ENCODE data around the gene ACBD4. TPM values are rescaled to one million over a fixed set of nuclear protein-coding genes. Genes with fewer than 3 reads are reported as not detected.

Gene ACBD4
- total RNA-seq, 2 experiments from 2014 or later: 14.8 to 24.0 TPM

DNA sequence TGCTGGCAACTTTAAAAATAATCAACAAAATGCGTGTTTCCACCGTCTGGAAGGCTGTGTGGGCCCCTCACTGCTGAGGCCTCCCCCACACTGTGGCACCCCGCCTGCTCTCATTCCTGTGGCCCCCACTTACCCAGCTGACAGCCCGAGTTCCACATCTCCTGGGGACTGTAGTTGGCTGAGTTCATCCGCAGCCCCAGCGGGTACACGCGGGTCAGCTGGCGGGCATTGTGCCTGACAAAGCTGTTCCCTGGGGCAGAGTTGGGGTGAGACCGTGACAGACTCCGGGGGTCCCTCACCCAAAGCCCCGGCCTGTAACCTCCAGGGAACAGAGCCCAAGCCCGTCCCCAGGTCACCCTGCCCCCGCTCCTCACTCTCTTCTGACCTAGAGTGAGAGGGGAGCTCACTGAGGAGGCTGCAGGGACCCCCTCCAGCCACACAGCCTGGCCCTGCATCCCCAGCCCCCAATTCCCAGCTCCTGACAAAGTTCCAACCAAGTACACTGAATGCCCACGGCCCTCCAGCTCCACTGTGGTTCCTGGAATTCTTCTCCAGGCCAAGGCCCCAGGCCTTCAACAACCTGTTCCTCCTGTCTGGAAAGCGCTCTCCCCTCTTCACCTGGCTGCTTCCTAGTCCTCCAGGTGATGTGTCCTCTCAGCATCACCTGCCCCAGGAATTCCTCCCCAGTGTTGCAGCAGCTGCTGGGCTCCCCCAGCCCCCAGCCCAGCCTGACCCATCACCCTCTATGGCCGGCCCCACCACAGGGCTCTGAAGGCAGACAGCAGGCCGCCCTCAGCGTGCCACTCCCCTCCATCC lies 21.2 kb upstream of the ACBD4 start:
- Histone ChIP-seq H3K27ac (ENCODE audit: low read depth, low read length, poor library complexity, severe bottlenecking) (no peak overlapping the region), H3K4me3 (ENCODE audit: low read depth, low read length, poor library complexity, severe bottlenecking) (no peak overlapping the region), H3K9me2 (ENCODE audit: insufficient read depth, low read length) (no peaks in the 10 kb centered on the region), H3K36me3 (ENCODE audit: insufficient read depth, low read length) (peaks cover 1% of the 10 kb centered on the region; the same call in 1 of the 2 replicates), H2AFZ (ENCODE audit: low read length) (no peak overlapping the region), H4K20me1 (ENCODE audit: insufficient read depth, low read length) (no peaks in the 10 kb centered on the region), H3K4me2 (ENCODE audit: low read length) (no peak overlapping the region), H3K79me2 (ENCODE audit: insufficient read depth, low read depth, low read length) (no peaks in the 10 kb centered on the region), H3K4me1 (ENCODE audit: insufficient read depth, low read length, poor library complexity, severe bottlenecking) (peaks cover 13% of the 10 kb centered on the region), H3K9me3 (ENCODE audit: low read length) (no peaks in the 10 kb centered on the region)
- TF ChIP-seq, protein P1, sequence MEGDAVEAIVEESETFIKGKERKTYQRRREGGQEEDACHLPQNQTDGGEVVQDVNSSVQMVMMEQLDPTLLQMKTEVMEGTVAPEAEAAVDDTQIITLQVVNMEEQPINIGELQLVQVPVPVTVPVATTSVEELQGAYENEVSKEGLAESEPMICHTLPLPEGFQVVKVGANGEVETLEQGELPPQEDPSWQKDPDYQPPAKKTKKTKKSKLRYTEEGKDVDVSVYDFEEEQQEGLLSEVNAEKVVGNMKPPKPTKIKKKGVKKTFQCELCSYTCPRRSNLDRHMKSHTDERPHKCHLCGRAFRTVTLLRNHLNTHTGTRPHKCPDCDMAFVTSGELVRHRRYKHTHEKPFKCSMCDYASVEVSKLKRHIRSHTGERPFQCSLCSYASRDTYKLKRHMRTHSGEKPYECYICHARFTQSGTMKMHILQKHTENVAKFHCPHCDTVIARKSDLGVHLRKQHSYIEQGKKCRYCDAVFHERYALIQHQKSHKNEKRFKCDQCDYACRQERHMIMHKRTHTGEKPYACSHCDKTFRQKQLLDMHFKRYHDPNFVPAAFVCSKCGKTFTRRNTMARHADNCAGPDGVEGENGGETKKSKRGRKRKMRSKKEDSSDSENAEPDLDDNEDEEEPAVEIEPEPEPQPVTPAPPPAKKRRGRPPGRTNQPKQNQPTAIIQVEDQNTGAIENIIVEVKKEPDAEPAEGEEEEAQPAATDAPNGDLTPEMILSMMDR (conservative IDR thresholded peaks at IDR 0.05; ENCODE audit: low read length): no peak
- no peak for TF ChIP-seq EZH2phosphoT487 (IDR thresholded peaks at IDR 0.05; ENCODE audit: borderline replicate concordance, low read depth, low read length)
- ChIA-PET CTCF (ENCODE audit: unreplicated experiment) (no interaction called here), POLR2A (no interaction called here)
- DNase-seq (ENCODE audit: low spot score): no peak
- intact Hi-C loops (cut with micrococcal nuclease; ENCODE audit: unreplicated experiment): no loop called here
- BruUV-seq (replicated peaks): no TSS peak

DNA sequence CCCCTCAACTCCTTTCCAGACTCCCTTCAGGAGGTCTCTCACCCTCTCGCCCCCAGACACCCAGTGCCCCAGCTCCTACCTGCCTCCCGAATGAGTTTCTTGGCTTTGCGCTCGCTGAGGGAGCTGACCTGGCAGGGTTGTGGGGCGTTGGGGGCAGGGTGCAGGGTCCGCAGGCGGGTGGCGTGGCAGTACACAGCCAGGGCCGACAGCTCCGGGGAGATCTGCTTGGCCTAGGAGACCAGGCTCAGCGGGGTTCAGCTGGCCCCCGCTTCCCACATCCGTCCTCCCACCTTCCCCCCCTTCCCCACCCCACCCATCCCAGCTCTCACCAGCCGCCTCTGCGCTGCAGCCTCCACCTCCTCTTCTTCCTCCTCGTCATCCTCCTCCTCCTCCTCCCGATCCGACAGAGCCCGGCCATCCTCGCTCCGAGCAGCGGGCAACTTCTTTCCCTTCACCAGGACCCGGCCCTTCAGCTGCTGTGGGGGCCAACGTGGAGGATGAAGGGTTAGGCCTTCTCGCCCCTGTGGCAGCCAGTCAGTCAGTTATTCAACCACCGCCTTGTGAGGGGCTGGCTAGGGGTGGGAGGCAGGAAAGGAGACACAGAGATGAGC lies 20.4 kb upstream of the ACBD4 start:
- H3K4me2 ChIP-seq (ENCODE audit: low read length): no peak overlapping the region
- H4K20me1 ChIP-seq (ENCODE audit: insufficient read depth, low read length): no peaks in the 10 kb centered on the region
- H3K4me3 ChIP-seq (ENCODE audit: low read depth, low read length, poor library complexity, severe bottlenecking): no peak overlapping the region
- TF ChIP-seq, protein P1 (conservative IDR thresholded peaks at IDR 0.05; ENCODE audit: low read length): no peak
- TF ChIP-seq EZH2phosphoT487 (IDR thresholded peaks at IDR 0.05; ENCODE audit: borderline replicate concordance, low read depth, low read length): no peak
- intact Hi-C loops (cut with micrococcal nuclease; ENCODE audit: unreplicated experiment): no loop called here
- H3K9me3 ChIP-seq (ENCODE audit: low read length): no peaks in the 10 kb centered on the region
- CTCF ChIA-PET (ENCODE audit: unreplicated experiment): no interaction called here
- H2AFZ ChIP-seq (ENCODE audit: low read length): no peak overlapping the region
- BruUV-seq (replicated peaks): no TSS peak
- H3K9me2 ChIP-seq (ENCODE audit: insufficient read depth, low read length): no peaks in the 10 kb centered on the region
- H3K79me2 ChIP-seq (ENCODE audit: insufficient read depth, low read depth, low read length): no peaks in the 10 kb centered on the region
- H3K27ac ChIP-seq (ENCODE audit: low read depth, low read length, poor library complexity, severe bottlenecking): no peak overlapping the region
- no peaks in the 10 kb centered on the region for H3K36me3 ChIP-seq (ENCODE audit: insufficient read depth, low read length)
- H3K4me1 ChIP-seq (ENCODE audit: insufficient read depth, low read length, poor library complexity, severe bottlenecking): peaks cover 13% of the 10 kb centered on the region
- POLR2A ChIA-PET: no interaction called here
- DNase-seq (ENCODE audit: low spot score): no peak

DNA sequence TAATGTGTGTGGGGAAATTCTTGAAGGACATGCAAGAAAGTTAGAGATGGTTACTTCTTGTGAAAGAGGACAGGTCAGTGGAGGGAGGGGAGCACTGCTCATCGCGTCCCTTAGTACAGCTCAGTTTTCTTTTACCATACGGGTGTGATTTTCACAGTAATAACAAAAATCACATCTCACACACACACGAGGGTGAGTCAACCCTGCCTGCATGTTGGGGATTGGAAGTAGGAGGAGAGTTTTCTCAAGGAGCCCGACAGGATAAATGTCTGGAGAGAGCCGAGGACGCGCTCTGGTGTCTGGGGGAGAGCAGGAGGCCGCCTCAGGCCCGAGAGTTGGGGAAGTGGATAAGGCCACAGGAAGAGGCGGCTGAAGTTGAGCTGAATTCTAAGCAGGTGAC lies 19.6 kb upstream of the ACBD4 start:
- Histone ChIP-seq H3K9me2 (ENCODE audit: insufficient read depth, low read length) (no peaks in the 10 kb centered on the region), H3K27ac (ENCODE audit: low read depth, low read length, poor library complexity, severe bottlenecking) (no peak overlapping the region), H3K79me2 (ENCODE audit: insufficient read depth, low read depth, low read length) (no peaks in the 10 kb centered on the region), H3K9me3 (ENCODE audit: low read length) (no peaks in the 10 kb centered on the region), H2AFZ (ENCODE audit: low read length) (no peak overlapping the region), H3K4me1 (ENCODE audit: insufficient read depth, low read length, poor library complexity, severe bottlenecking) (peaks cover 13% of the 10 kb centered on the region), H3K4me2 (ENCODE audit: low read length) (no peak overlapping the region), H3K4me3 (ENCODE audit: low read depth, low read length, poor library complexity, severe bottlenecking) (no peak overlapping the region), H4K20me1 (ENCODE audit: insufficient read depth, low read length) (no peaks in the 10 kb centered on the region), H3K36me3 (ENCODE audit: insufficient read depth, low read length) (no peaks in the 10 kb centered on the region)
- BruUV-seq (replicated peaks): no TSS peak
- intact Hi-C loops (cut with micrococcal nuclease; ENCODE audit: unreplicated experiment): no loop called here
- ChIA-PET POLR2A (no interaction called here), CTCF (ENCODE audit: unreplicated experiment) (no interaction called here)
- TF ChIP-seq EZH2phosphoT487 (IDR thresholded peaks at IDR 0.05; ENCODE audit: borderline replicate concordance, low read depth, low read length): no peak
- TF ChIP-seq, protein P1 (conservative IDR thresholded peaks at IDR 0.05; ENCODE audit: low read length): no peak
- no peak for DNase-seq (ENCODE audit: low spot score)

All from OCI-LY7 (cell line).